Adipose tissue (tissue), 3 donors: ENCODE measurements around the gene CLIP2. TPM values are rescaled to one million over a fixed set of nuclear protein-coding genes. Genes with fewer than 3 reads are reported as not detected.

Experiments
- H3K27ac ChIP-seq: one replicate; pipeline ENCODE4 v1.5.1; 2013; ENCODE audit warnings: low read depth, low read length
- WGBS, 3 donors: extraction: QIAGEN DNeasy Blood & Tissue Kit; methylation state at CpG; one replicate each; pipeline ENCODE4 v1.1.7; 2013; 5-methylcytosine and 5-hydroxymethylcytosine counted together
- polyA plus RNA-seq, 3 donors: library from polyadenylated mRNA; stranded (reverse); fragments of 200-250 nt; gene quantifications; one replicate each; pipeline ENCODE4 v1.2.3, GENCODE V29; 2013
- donor health status: healthy with polysubstance abuse.
- donor health status: Bipolar disorder and iron deficiency.
- donor health status: healthy.

CLIP2 gene
- polyA plus RNA-seq, 3 donors, result 7.5 to 15.6 (median 9.4) TPM

DNA sequence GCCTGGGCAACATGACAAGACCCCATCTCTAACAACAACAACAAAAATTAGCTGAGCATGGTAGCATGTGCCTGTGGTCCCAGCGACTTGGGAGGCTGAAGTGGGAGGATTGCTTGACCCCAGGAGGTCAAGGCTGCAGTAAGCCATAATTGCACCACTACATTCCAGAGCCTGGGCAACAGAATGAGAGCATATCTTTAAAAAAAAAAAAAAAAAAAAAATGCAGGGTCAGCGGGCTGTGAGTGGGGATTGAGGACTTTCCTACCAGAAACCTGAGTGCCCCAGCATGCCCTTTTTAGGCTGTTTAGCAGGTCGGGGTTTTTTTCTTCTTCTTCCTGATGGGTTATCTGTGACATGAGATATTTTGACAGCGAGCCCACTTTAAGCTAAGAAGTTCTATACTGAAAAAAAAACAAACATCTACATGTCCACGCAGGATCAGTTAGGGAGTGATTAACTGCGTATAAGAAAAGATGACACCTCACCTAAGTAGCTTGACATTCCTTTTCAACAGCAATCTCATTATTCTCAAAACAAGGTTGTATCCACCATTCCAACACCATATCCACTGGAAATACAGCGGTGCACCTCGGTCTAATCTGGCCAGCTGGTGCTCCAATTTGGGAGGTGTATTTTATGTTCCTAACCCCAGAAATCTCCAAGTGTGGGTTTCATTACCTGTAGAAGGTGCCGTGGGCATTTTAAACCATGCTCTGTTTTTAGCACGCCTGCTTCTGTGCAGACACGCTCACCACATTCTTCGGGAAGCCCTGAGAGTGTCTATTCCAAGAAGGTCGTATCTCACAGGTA, 21.2 kb upstream of the CLIP2 start:
- 71 to 80% (median 79%) methylated on average over 13 of the region's 13 CpGs for WGBS, 3 donors
- H3K27ac ChIP-seq, result no peak overlapping the region

DNA sequence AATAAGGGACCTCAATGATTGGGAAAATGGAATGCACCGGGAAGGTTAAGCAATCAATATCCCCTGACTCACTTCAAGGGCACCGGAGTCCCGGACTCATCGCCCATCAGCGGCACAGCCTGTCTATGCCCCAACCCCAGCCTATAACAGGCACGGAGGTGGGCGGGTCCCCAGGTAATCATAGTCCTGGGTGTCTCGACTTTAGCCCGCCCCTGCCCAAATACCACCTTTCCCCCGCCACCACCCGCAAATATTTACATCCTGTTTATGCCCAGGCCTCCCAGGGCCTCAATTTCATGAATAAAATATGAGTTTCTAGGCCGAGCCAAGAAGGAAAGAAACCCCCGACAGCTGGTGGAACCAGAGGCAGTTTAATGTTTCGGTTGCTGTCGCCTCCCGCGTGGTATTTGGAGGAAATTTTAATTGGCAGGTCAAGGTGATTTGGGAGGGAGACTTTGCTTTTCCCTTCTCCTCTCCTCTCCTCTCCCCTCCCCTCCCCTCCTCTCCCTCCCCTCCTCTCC, 19.4 kb upstream of the CLIP2 start:
- 0 to 2% (median 0%) methylated on average over 17 of the region's 17 CpGs for WGBS, 3 donors
- H3K27ac ChIP-seq, result no peak overlapping the region

DNA sequence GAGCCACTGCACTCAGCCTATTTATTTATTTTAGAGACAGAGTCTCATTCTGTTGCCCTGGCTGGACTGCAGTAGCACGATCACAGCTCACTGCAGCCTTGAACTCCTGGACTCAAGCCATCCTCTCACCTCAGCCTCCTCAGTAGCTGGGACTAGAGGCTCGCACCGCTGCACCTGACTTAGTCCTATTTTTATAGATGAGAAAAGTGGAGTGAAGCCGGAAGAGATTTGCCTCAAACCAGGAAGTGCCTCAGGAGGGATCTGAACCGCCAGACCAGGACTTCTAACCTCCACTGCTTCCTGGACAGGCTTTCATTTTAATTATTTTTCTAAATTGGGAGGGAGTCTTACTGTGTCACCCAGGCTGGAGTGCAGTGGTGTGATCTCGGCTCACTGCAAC, 17.5 kb upstream of the CLIP2 start:
- no peak overlapping the region for H3K27ac ChIP-seq
- WGBS, 3 donors, result 38 to 61% (median 42%) methylated on average over 6 of the region's 6 CpGs

DNA sequence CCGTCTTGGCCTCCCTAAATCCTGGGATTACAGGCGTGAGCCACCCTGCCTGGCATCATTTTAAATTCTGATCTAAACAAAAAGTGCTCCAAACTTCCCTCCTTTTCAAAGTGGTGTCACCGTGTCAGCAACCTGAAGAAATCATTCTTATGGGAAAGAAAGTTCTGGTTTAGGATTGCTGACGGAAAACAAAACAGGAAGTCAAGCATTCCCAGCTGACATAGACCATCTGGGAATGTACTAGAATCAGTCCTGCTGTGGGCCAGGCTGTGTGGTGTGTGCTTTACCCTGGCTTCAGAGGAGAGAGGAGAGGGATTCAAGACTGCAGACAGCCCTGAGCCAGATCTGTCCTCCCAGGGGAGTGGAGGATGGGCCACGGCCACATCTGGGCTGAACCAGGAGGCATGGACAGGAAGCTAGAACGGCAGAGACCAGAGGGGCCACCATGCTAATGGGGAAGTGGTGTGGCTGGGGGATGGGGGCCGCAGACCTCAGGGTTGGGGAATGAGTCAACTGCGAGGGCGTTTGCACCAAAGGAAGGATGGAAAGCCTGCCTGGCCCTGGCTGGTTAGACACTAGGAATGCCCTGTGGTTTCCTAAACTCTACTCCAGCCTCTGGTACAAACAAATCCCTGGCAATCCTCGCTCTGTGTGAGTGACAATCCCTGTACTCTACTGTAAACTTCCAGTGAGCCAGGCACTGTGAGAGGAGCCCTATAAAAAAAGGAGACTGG, 16.7 kb upstream of the CLIP2 start:
- WGBS, 3 donors, result 17 to 62% (median 19%) methylated on average over 10 of the region's 10 CpGs
- no peak overlapping the region for H3K27ac ChIP-seq

DNA sequence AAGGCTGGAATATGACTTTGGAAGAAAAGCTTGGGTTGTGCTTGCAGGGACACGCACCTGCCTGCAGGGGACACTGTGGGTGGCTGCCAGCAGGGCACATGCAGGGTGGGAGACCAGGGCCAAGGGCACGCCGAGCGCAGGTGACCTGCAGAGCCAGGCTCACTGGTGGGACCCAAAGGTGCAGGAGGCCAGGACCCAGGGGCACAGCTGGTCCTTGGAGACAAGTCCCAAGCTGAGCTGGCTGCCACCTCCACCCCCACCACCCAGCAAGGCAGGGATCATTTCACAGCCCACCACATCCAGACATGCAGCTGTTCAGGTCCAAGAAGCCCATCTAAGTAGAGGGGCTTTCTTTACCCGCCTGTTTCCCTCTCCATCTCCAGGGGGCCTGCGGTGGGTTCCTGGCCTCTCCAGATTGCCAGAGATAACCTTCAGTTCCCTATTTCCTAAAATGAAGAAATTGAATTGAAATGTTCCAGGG, 13.8 kb upstream of the CLIP2 start:
- 52 to 77% (median 56%) methylated on average over 6 of the region's 6 CpGs for WGBS, 3 donors

DNA sequence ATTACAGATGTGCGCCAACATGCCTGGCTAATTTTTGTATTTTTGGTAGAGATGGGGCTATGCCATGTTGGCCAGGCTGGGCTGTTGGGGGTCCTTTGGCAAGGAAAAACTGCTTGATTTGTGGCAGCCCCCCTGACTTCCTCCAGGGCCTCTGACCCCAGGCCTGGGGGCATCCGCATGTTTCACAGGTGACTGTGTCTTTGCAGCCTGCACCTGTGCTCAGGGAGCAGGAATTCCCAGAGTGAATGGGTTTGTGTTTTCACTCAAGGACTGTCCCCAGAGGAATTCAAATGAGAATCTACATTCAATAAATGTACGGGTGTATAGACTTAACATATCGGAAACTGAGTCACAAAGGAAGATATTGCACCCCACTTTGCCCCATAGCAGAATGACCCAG, 11.6 kb upstream of the CLIP2 start:
- H3K27ac ChIP-seq, result no peak overlapping the region
- WGBS, 3 donors, result 93 to 97% (median 96%) methylated on average over 4 of the region's 4 CpGs

More for the DNA sequence above, 13.8 kb upstream of the CLIP2 start:
- H3K27ac ChIP-seq, result no peak overlapping the region

DNA sequence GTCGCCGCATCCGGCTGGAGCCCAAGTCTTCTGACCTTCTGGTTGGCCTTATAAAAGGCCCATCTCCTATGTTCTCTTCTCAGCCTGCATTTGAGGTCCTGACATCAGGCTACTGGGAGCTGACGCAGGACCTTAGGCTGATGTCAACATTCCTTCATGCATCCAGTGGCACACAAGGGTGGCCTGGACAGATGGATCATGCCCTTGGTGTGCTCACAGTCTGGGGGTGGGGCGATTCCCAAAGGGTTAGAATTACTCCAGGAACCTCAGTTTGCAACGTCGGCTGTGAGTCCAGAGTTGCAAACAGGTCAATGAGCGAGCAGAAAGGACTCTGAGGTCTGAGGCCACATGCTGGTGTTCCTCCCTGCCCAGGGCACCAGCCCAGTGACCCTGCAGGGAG, 8.2 kb upstream of the CLIP2 start:
- WGBS, 3 donors, result 86 to 90% (median 87%) methylated on average over 8 of the region's 8 CpGs

DNA sequence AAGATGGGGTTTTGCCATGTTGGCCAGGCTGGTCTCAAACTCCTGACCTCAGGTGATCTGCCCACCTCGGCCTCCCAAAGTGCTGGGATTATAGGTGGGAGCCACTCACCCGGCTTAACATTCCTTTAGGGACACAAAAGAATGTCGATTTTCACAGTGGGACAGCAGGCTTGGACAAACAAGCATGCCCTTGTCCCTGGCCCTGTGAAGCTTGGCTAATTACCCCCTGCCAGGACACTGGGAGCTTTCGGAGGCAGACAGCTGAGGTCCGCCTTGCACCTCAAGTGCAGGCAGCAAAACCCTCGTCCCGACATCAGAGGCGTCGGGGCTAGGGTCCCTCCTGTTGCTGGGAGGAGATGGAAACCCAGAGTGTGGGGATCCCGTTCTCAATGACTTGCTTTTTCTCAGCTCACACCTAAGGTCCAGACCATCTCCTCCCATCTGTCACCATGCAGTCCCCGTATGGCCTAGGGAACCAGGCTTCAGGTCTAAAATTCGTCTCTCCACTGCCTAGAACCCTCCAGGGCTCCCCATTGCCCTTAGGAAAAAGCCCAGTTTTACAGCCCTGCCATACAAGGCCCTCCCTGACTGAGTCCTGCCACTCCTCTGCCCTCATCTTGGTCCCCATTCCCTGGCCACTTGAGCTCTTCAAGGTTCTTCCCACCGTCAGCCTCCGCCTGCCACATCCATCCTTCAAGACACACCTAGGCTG, 6.3 kb upstream of the CLIP2 start:
- 82 to 91% (median 88%) methylated on average over 14 of the region's 14 CpGs for WGBS, 3 donors
- H3K27ac ChIP-seq, result no peak overlapping the region

More for the DNA sequence above, 8.2 kb upstream of the CLIP2 start:
- no peak overlapping the region for H3K27ac ChIP-seq

DNA sequence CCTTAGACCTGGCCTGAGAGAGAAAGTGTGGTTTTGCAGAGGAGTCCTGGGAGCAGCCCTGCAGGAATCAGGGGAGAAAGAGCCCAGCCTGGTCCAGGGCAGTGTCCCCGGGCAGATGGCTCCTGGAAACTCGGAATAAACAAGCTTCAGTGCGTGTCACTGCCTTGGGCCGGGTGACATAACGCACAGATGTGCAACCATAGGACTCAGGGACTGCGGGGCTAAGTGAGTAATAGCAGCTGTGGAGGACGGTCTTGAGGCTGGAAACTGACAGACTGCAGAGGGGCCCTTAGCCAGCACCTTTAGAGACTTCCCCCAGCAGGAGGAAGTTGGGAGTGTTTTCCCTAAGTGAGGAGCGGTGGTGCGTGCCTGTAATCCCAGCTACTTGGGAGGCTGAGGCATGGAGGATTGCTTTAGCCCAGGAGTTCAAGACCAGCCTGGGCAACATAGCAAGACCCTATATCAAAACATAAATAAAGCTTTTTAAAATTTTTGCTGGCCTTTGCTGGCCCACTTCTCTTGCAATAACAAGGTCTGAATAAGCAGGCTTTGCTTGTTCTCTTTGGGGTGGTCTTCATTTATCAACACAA, 5.3 kb upstream of the CLIP2 start:
- 57 to 91% (median 74%) methylated on average over 9 of the region's 9 CpGs for WGBS, 3 donors
- H3K27ac ChIP-seq, result no peak overlapping the region

DNA sequence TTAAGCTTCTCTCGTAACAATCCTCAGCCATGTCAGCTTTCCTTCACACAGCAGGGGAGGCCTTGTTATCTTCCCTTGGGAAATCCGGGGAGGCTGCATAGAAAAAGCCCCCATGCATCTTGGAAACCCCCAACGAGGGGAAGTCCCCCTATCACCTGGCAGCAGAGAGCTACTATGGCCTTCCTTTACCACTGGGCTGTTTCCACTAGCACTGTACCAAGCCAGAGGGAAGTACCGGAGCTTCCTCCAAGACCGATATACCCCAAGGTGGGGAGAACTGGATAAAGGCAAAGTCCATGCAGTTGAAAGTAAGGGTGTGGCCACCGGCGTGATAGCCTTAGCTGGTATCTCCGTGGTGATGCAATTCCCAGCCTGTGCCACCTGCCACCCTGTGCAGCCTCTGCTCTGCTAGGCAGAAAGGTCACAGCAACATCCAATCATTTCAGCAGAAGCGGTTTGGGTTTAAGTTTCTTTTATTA, 4.4 kb upstream of the CLIP2 start:
- no peak overlapping the region for H3K27ac ChIP-seq
- 35 to 48% (median 40%) methylated on average over 9 of the region's 9 CpGs for WGBS, 3 donors

DNA sequence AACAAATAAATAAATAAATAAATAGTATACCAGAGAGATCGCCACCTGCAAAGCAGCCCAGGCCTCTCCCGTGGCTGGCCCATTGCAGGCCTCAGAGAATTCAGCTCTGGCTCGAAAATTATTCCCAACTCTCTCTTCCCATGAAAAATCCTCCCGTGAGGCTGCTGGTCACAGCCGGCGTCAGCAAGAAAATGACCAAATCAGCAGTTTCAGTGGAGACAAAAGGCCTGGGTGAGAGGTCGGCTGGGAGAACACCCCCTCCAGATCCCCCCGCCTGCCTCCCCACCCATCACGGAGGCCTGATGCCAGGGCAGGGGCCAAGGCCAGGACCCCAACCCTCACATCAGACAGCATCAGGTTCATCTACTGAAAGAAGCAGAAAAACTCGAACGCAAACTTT, 3.1 kb upstream of the CLIP2 start:
- WGBS, 3 donors, result 75 to 83% (median 75%) methylated on average over 11 of the region's 11 CpGs
- H3K27ac ChIP-seq, result no peak overlapping the region

DNA sequence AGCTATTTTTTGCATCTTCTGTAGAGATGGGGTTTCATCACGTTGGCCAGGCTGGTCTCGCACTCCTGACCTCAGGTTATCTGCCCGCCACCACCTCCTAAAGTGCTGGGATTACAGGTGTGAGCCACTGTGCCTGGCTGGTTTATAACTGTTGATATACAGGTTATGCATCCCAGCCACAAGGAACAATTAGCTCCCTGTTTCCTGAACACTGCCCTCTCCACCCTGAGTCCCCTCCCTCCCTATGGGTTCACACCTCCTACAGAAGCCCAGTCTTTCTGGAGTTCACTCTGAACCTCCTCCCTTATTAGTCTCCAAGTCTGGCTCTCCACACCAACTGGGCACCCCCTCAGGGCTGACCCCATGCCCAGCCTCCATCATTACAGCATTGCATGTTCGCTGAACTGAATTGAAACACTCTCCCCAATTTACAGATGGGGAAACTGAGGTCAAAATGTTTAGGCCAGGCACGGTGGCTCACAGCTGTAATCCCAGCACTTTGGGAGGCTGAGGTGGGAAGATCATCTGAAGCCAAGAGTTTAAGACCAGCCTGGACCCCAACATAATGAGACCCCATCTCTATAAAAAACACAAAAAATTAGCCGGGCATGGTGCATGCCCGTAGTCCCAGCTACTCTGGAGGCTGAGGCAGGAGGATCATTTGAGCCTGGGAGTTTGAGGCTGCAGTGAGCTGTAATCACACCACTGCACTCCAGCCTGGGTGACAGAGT, 1.7 kb upstream of the CLIP2 start:
- no peak overlapping the region for H3K27ac ChIP-seq
- WGBS, 3 donors, result 71 to 87% (median 86%) methylated on average over 7 of the region's 7 CpGs

DNA sequence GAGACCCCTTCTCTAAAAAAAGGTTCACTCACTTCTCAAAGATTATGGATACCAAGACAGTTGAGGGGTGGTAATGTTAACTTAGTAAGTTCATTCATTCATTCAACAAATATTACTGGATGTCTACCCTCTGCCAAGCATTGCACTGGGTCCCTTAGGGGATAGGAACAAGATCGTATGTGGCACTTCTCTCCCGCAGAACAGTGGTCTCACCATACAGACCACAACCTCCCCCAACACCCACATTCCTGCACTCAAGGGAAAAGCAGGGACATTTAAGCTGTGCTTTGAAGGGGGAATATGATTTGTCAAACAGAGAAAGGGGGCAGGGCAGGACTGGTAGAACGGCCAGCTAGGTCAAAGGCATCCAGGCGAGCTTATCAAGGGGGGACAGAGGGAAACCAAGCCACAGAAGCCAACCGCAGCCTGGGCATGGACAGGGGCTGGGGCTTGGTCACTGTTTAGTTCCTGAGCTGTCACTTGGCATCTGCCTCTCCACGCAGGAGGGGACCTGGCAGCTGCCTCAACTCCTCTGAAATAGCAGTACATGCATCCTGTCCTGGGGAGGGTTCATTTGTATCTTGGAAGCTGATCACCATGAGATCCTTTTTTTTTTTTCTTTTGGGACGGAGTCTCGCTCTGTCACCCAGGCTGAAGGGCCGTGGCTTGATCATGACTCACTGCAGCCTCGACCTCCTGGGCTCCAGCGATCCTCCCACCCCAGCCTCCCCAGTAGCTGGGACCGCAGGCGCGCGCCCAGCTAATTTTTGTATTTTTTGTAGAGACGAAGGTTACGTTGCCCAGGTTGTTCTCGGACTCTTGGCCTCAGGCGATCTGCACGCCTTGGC, 949 bp upstream of the CLIP2 start:
- 35 to 64% (median 35%) methylated on average over 19 to 20 of the region's 20 CpGs for WGBS, 3 donors
- no peak overlapping the region for H3K27ac ChIP-seq

DNA sequence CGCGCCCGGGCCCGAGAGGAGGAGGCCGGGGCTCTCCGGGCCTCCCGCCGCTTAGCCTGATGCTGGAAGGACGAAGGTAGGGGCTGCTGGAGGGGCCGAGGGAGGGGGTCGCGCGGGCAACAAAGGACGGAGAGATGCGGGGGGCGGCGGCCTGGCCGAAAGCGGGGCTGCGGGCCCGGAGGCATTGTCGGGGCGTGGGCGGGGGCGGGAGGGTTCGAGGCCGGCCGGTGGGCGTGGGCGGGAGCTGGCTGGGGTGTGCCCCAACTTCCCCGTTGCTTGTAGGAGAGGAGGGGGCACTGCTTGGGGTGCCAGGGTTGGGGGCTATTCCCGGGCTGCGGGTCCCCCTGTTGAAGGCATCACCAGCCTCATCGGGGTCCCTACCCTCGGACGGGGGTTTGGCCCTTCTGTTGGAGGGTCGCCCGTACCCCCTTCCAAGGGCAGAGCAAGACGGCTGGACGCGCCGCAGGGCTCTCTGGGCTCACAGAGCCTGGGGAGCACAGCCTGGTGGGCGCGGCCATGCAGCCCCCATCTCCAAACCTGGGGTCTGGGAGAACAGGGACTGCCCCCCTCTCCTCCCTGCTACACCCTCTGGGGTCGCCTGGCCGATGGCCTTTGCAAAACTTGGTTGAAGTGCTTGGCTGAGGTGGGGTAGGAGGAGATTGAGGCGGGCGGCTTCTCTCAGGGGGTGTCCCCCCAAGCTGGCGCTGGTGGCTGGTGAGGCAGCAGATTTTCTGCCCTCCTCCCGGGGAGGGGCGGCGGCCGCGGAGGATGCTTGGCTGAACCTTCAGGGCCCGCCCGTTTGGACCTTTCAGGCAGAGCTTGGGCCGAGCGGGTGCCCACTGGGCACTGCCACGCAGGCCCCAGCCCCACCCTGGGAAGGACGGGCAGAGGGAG, 699 bp downstream of the CLIP2 start:
- H3K27ac ChIP-seq, result no peak overlapping the region
- WGBS, 3 donors, result 1 to 2% (median 1%) methylated on average over 36 to 60 of the region's 60 CpGs

DNA sequence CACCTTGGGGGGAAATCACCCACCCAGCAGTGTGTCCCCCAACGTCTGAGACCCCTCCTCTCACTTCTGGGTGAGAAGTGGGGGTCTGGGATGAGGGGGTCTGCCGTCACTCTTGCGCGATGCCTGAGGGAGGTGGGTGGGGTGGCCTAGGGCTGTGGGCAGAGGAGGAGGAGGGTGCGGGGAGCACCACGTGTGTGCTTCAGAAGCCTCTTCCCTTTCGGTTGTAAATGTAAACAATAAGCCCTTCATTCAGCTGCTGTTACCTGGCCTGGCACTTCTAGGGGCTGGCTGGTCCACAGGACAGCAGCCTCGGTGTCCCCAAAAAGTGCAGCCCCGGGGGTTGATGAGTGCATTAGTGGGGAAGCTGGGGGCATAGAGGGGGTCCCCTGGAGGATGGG, 1.3 kb downstream of the CLIP2 start:
- WGBS, 3 donors, result 11 to 19% (median 12%) methylated on average over 8 to 9 of the region's 9 CpGs
- no peak overlapping the region for H3K27ac ChIP-seq

DNA sequence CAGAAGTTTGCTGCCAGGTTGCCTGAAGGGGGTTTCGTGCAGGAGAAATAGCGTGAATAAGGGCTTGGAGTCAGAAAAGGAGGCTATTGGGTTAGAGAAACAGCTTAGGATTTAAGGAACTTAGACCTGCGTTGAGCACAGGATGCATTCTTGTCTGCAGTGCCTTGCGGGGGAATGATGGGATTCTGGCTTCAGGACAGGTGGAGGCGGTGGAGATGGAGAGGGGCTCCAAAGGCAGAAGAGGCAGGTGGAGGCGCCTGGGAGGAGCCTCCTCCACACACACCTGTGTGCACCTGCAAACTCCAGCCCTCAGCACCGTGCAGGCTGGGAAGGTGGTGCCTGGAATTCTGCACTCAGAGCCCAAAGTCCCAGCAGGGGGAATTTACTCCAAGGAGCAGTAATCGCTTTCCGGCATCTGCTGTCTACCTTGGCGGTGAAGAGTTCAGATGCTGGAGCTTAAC, 1.8 kb downstream of the CLIP2 start:
- 30 to 70% (median 68%) methylated on average over 10 of the region's 10 CpGs for WGBS, 3 donors
- H3K27ac ChIP-seq, result no peak overlapping the region
